Dendritic cell treated with granulocyte-macrophage colony-stimulating factor and Interleukin-4, amounts not matched to agents 40 ng/mL and 50 ng/mL, for 4 days (primary cell): ENCODE results near the gene DOCK3.
"Not testable (repeated sequence)": the region's sequence is repeated elsewhere in the genome, so short reads cannot be mapped to it uniquely, and the experiment has no call there.

ENCODE experiments used
- H3K27ac Mint-ChIP-seq: one replicate; pipeline ENCODE4 v1.8.0; 2022; ENCODE audit warnings: mild to moderate bottlenecking, mixed read lengths
- H3K27me3 Mint-ChIP-seq: one replicate; pipeline ENCODE4 v1.8.0; 2022; ENCODE audit warnings: mild to moderate bottlenecking, mixed read lengths
- H3K36me3 Mint-ChIP-seq: one replicate; pipeline ENCODE4 v1.8.0; 2022; ENCODE audit warnings: low read depth, mixed read lengths
- H3K4me1 Mint-ChIP-seq: one replicate; pipeline ENCODE4 v1.8.0; 2022; ENCODE audit warnings: low read depth, mixed read lengths
- H3K4me3 Mint-ChIP-seq: one replicate; pipeline ENCODE4 v1.8.0; 2022; ENCODE audit warnings: mild to moderate bottlenecking, moderate library complexity, mixed read lengths
- H3K9me3 Mint-ChIP-seq: one replicate; pipeline ENCODE4 v1.8.0; 2022; ENCODE audit warnings: mixed read lengths
- intact Hi-C: fragments of 100-400 bp; cut with micrococcal nuclease; formaldehyde crosslinking; loops from one replicate; pipeline ENCODE4 v1.15.0; 2022

DOCK3 gene

DNA sequence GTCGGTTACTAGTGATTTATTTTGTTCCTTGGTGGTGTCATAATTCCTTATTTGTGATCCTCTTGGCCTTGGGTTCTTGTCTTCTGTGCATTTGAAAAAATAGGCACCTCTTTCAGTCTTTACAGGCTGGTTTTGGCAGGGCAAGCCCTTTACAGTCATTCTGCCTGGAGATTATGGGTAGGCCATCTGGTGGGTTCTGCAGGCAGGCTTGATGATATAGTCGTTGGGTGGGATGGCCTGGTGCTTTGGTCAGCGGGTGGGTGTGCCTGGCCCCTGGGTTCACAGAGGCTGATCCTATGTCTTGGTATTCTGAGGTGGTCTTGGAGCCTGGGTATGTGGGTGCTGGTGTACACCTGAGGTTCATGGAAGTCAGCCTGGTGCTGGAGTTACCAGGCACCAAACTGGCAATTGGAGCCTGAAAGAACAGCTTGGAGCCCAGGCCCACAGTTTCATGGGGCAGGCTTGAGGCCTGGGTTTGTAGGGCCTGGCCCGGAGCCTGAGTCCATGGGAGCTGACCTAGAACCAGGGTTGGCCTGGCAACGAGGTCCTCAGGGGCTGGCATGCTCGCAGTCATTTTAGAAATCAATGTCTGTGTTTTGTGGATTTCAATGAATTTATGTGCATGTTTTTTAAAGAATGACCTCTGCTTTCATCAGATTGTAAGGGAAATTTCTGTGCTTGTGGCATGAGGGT is 63.3 kb downstream of the DOCK3 start:
- intact Hi-C loops = no loop called here

DNA sequence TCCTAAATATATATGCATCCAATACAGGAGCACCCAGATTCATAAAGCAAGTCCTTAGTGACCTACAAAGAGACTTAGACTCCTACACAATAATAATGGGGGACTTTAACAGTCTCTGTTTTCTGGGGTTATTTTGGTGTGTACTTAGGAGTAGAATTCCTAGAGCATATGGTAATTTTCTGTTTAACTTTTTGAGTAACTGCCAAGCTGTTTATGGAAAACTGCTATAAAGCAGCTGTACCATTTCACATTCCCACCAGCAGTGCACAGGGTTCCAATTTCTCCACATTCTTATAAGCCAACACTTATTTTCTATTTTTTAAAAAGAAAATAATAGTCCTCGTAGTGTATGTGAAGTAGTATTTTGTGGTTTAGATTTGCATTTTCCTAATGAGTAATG is 68.9 kb downstream of the DOCK3 start:
- H3K9me3 Mint-ChIP-seq = no peaks in the 10 kb centered on the region
- intact Hi-C loops = no loop called here
- no peaks in the 10 kb centered on the region for H3K36me3 Mint-ChIP-seq
- no peaks in the 10 kb centered on the region for H3K4me1 Mint-ChIP-seq
- H3K27me3 Mint-ChIP-seq = no peaks in the 10 kb centered on the region
- H3K27ac Mint-ChIP-seq = no peak overlapping the region
- no peak overlapping the region for H3K4me3 Mint-ChIP-seq

More for the DNA sequence above, 63.3 kb downstream of the DOCK3 start:
- Mint-ChIP-seq H3K4me1 (no peaks in the 10 kb centered on the region), H3K27me3 (no peaks in the 10 kb centered on the region), H3K27ac (no peak overlapping the region), H3K4me3 (no peak overlapping the region), H3K9me3 (peaks cover 7% of the 10 kb centered on the region), H3K36me3 (no peaks in the 10 kb centered on the region)

DNA sequence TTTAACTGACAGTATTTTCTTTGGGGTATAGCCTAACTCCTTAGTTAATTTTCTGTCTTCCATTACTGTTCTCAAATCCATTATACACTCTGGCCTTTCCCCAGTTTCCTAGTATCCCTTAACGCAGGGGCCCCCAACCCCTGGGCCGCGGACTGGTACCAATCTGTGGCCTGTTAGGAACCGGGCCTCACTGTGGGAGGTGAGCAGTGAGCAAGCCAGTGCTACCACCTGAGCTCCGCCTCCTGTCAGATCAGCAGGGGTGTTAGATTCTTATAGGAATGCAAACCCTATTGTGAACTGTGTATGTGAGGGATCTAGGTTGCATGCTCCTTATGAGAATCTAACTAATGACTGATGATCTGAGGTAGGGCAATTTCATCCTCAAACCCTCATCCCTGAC is 75.1 kb downstream of the DOCK3 start:
- H3K27ac Mint-ChIP-seq = no peak overlapping the region
- H3K27me3 Mint-ChIP-seq = no peaks in the 10 kb centered on the region
- intact Hi-C loops = no loop called here
- no peak overlapping the region for H3K4me3 Mint-ChIP-seq
- H3K9me3 Mint-ChIP-seq = no peaks in the 10 kb centered on the region
- H3K4me1 Mint-ChIP-seq = peaks cover 5% of the 10 kb centered on the region
- H3K36me3 Mint-ChIP-seq = no peaks in the 10 kb centered on the region

DNA sequence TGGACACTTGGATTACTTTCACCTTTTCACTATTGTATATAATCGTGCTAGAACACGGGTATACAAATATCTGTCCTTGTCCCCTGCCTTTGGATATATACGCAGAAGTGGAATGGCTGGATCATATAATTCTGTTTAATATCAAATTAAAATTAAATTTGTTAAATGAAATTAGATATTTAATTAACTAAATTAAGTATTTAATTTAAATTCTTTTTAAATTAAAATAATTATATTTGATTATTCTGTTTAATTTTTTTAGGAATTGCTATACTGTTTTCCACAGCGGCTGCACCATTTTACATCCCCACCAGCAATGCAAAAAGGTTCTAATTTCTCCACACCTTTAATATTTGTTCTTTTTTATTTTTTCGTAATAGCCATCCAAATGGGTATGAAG is 84.3 kb downstream of the DOCK3 start:
- Mint-ChIP-seq H3K4me3 (no peak overlapping the region), H3K4me1 (no peaks in the 10 kb centered on the region), H3K27me3 (no peaks in the 10 kb centered on the region), H3K9me3 (no peaks in the 10 kb centered on the region), H3K27ac (no peak overlapping the region), H3K36me3 (no peaks in the 10 kb centered on the region)
- intact Hi-C loops = no loop called here

DNA sequence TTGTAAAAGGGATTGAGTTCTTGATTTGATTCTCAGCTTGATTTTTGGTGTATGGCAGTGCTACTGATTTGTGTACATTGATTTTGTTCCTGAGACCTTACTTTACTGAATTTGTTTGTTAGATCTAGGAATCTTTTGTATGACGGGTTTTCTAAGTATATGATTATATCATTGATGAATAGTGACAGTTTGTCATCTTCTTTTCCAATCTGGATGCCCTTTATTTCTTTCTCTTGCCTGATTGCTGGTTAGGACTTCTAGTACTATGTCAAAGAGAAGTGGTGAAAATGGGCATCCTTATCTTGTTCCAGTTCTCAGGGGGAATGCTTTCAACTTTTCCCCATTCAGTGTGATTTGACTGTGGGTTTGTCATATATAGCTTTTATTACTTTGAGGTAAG is 103.0 kb downstream of the DOCK3 start:
- intact Hi-C loops = no loop called here
- peaks cover 6% of the 10 kb centered on the region for H3K27me3 Mint-ChIP-seq
- no peak overlapping the region for H3K4me3 Mint-ChIP-seq
- H3K9me3 Mint-ChIP-seq = peaks cover 11% of the 10 kb centered on the region
- no peak overlapping the region for H3K27ac Mint-ChIP-seq
- H3K36me3 Mint-ChIP-seq = no peaks in the 10 kb centered on the region
- no peaks in the 10 kb centered on the region for H3K4me1 Mint-ChIP-seq

DNA sequence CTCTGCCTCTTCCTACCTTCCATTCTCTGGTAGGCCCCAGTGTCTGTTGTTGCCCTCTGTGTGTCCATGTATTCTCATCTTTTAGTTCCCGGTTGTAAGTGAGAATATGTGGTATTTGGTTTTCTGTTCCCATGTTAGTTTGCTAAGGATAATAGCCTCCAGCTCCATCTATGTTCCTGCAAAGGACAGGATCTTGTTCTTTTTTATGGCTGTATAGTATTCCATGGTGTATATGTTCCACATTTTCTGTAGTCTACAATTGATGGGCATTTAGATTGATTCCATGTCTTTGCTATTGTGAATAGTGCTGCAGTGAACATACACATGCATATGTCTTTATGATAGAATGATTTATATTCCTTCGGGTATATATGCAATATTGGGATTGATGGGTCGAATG is 107.0 kb downstream of the DOCK3 start:
- H3K4me3 Mint-ChIP-seq, H3K27me3 Mint-ChIP-seq, H3K4me1 Mint-ChIP-seq, intact Hi-C loops, H3K36me3 Mint-ChIP-seq, H3K27ac Mint-ChIP-seq: not testable (repeated sequence)
- peaks cover 17% of the 10 kb centered on the region for H3K9me3 Mint-ChIP-seq

DNA sequence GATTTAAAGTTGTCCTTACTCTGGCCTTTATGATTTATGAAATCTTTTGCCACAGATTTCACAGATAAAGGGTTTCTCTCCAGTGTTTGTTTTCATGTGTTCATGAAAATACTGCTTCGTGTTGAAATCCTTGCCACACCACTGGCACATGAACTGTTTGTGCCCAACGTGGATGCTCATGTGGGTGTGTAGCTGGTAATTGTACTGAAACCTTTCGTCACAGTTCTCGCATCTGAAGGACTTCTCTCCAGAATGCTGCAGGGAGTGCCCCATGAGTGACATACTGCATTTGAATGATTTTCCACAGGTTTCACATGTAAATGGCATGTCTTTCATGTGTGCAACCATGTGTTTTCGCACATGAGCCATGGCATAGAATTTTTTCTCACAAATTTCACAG is 111.9 kb downstream of the DOCK3 start:
- Mint-ChIP-seq H3K9me3 (peaks cover 13% of the 10 kb centered on the region), H3K36me3 (no peaks in the 10 kb centered on the region), H3K4me3 (no peak overlapping the region), H3K27me3 (no peaks in the 10 kb centered on the region), H3K4me1 (no peaks in the 10 kb centered on the region), H3K27ac (no peak overlapping the region)
- intact Hi-C loops = no loop called here

DNA sequence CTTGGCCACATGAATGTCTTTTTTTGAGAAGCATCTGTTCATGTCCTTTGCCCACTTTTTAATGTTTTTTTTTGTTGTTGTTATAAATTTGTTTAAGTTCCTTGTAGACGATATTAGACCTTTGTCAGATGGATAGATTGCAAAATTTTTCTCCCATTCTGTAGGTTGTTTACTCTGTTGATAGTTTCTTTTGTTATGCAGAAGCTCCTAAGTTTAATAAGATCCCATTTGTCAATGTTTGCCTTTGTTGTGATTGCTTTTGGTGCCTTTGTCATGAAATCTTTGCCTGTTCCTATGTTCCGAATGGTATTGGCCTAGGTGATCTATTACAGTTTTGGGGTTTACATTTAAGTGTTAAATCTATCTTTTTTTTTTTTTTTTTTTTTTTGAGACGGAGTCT is 116.2 kb downstream of the DOCK3 start:
- intact Hi-C loops, H3K27me3 Mint-ChIP-seq, H3K4me1 Mint-ChIP-seq, H3K36me3 Mint-ChIP-seq, H3K27ac Mint-ChIP-seq, H3K4me3 Mint-ChIP-seq, H3K9me3 Mint-ChIP-seq: not testable (repeated sequence)

DNA sequence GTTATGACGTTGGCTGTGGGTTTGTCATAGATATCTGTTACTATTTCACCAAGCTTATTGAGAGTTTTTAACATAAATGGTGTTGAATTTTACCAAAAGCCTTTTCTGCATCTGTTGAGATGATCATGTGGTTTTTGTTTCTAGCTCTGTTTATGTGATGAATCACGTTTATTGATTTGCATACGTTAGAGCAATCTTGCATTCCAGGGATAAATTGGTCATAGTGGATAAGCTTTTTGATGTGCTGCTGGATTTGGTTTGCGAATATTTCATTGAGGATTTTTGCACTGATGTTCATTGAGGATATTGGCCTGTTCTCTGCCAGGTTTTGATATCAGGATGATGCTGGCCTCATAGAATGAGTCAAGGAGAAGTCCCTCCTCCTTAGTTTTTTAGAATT is 117.8 kb downstream of the DOCK3 start:
- H3K9me3 Mint-ChIP-seq = no peaks in the 10 kb centered on the region
- intact Hi-C loops = no loop called here

DNA sequence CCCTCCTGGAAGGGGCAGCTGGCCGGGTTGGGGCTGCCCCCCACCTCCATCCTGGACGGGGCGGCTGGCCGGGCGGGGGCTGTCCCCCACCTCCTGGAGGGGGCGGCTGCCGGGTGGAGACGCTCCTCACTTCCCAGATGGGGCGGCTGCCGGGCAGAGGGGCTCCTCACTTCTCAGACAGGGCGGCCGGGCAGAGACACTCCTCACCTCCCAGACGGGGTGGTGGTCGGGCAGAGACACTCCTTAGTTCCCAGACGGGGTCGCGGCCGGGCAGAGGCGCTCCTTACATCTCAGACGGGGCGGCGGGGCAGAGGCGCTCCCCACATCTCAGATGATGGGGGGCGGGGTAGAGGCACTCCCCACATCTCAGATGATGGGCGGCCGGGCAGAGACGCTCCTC is 129.1 kb downstream of the DOCK3 start:
- H3K27me3 Mint-ChIP-seq, H3K27ac Mint-ChIP-seq, H3K36me3 Mint-ChIP-seq, H3K4me1 Mint-ChIP-seq, intact Hi-C loops, H3K4me3 Mint-ChIP-seq: not testable (repeated sequence)
- peaks cover 77% of the 10 kb centered on the region for H3K9me3 Mint-ChIP-seq

More for the DNA sequence above, 117.8 kb downstream of the DOCK3 start:
- H3K36me3 Mint-ChIP-seq = no peaks in the 10 kb centered on the region
- peaks cover 3% of the 10 kb centered on the region for H3K27me3 Mint-ChIP-seq
- H3K27ac Mint-ChIP-seq = no peak overlapping the region
- H3K4me3 Mint-ChIP-seq = no peak overlapping the region
- H3K4me1 Mint-ChIP-seq = no peaks in the 10 kb centered on the region

DNA sequence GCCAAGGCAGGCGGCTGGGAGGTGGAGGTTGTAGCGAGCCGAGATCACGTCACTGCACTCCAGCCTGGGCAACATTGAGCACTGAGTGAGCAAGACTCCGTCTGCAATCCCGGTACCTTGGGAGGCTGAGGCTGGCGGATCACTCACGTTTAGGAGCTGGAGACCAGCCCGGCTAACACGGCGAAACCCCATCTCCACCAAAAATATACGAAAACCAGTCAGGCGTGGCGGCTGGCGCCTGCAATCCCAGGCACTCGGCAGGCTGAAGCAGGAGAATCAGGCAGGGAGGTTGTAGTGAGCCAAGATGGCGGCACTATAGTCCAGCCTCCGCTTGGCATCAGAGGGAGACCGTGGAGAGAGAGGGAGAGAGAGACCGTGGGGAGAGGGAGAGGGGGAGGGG is 129.6 kb downstream of the DOCK3 start:
- H3K27ac Mint-ChIP-seq, H3K36me3 Mint-ChIP-seq, H3K4me3 Mint-ChIP-seq, H3K4me1 Mint-ChIP-seq, H3K27me3 Mint-ChIP-seq, intact Hi-C loops: not testable (repeated sequence)
- H3K9me3 Mint-ChIP-seq = peaks cover 72% of the 10 kb centered on the region

DNA sequence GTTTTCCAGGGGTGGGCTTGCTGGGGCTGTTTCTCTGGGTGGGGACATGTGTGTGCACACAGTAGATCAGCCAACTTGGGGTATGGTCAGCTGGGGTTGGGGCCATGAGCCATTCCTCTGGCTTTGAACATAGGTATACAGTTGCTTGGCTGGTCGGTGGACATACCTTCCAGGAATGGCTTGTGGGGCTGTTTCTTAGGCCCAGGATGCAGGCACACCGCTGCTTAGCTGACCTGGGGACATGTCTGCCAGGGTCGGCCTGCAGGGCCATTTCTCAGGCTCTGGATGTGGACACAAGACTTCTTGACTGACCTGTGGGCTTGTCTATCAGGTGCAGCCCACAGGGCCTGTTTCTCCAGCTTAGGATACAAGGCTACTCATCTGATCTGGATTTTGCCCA is 130.6 kb downstream of the DOCK3 start:
- no peaks in the 10 kb centered on the region for H3K4me1 Mint-ChIP-seq
- H3K27me3 Mint-ChIP-seq = no peaks in the 10 kb centered on the region
- H3K27ac Mint-ChIP-seq = no peak overlapping the region
- no peaks in the 10 kb centered on the region for H3K36me3 Mint-ChIP-seq
- intact Hi-C loops = no loop called here
- peaks cover 62% of the 10 kb centered on the region for H3K9me3 Mint-ChIP-seq
- H3K4me3 Mint-ChIP-seq = no peak overlapping the region

DNA sequence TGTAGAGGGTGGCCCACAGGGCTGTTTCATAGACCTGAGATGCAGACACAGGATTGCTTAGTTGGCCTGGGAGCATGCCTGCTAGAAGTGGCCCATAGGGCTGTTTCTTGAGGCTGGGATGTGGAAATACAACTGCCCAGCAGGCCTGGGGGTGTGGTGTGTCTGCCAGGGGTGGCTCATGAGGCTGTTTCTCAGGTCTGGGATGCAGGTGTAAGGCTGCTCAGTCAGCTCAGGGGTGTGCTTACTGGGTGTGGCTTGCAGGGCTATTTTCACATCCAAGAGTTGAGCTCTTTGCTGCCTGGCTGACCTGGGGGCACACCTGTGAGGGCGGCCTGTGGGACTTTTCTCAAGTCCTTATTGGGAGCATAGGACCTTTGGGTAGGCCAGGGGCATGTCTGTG is 131.3 kb downstream of the DOCK3 start:
- Mint-ChIP-seq H3K27ac (no peak overlapping the region), H3K4me3 (no peak overlapping the region), H3K27me3 (no peaks in the 10 kb centered on the region), H3K36me3 (no peaks in the 10 kb centered on the region), H3K4me1 (no peaks in the 10 kb centered on the region), H3K9me3 (peaks cover 55% of the 10 kb centered on the region)
- intact Hi-C loops = no loop called here

DNA sequence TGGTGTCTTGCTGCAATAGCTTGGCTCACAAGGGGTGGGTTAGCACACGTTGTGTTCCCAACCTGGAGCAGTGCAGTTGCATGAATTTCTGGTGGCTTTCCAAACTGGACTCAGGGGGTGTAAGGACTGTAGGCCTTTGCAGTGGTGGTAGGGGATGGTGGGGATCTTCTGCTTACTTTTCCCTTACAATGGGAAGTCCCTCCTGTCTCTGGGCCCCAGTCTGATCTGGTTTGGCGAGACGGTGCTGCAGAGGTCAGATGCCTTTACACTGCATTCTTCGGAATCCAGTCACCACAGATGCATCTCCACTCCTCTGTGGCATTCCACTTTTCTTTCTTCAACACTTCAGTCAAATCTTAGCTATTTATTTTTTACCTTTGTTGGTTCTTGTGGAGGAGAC is 132.1 kb downstream of the DOCK3 start:
- H3K9me3 Mint-ChIP-seq = peaks cover 47% of the 10 kb centered on the region
- H3K4me3 Mint-ChIP-seq = no peak overlapping the region
- H3K27me3 Mint-ChIP-seq = no peaks in the 10 kb centered on the region
- H3K27ac Mint-ChIP-seq = no peak overlapping the region
- no peaks in the 10 kb centered on the region for H3K4me1 Mint-ChIP-seq
- H3K36me3 Mint-ChIP-seq = no peaks in the 10 kb centered on the region
- intact Hi-C loops = no loop called here

DNA sequence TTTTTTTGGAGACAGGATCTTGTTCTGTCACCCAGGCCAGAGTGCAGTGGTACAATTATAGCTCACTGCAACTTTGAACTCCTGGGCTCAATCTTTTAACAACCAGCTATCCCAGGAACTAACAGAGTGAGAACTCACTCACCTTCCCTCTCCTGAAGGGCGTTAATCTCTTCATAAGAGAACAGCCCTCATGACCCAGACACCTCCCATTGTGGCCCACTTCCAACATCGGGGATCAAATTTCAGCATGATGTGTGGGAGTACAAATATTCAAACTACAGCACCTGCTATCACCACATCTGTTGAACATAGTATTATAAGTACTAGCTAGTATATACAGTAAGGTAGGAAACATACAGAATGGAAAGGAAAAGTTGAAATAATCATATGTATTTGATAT is 132.5 kb downstream of the DOCK3 start:
- no peaks in the 10 kb centered on the region for H3K36me3 Mint-ChIP-seq
- H3K27me3 Mint-ChIP-seq = no peaks in the 10 kb centered on the region
- intact Hi-C loops = no loop called here
- H3K27ac Mint-ChIP-seq = no peak overlapping the region
- no peaks in the 10 kb centered on the region for H3K4me1 Mint-ChIP-seq
- peaks cover 43% of the 10 kb centered on the region for H3K9me3 Mint-ChIP-seq
- no peak overlapping the region for H3K4me3 Mint-ChIP-seq
